ENCODE results near the gene GXYLT1. TPM values are rescaled to one million over a fixed set of nuclear protein-coding genes. Genes with fewer than 3 reads are reported as not detected.

The GXYLT1 gene
- total and polyA plus RNA-seq, 7 donors, result 0.92 to 14.3 (median 8.8) TPM

DNA sequence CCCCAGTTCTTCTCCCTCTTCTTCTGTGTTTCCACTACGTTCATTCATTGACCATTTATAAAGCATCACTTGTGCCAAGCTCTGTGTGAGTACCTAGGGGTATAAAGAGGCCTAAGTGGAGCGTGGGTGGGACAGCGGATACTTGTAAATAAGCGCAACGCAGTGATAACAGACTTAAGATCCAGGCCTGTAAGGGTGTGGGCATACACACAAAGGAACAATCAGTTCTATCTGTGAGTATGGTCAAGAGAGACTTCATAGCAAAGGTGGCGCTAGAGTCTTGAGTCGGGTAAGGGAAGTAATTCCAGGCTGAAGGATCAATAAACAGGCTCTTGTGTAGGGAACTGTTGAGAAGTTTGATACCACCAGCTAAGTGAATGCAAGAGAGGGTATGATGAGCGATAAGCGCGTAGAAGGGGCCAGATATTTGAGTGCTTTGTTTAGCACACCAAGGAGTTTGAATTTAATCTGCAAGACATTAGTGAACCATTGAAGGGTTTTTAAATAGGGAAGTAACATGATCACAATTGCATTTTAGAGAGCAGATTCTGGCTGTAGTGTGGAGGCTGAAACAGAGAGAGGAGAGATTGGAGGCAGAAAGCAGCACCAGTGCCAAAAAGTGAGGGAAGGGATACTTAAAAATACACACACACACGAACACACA, 1.0 kb upstream of the GXYLT1 start:
- intact Hi-C loops (cut with DNase I), result loop anchor here (2.0 kb wide), 1 partner anchor 93 kb away; the partner anchor contains the start of gene YAF2
- no peaks in the 10 kb centered on the region for H3K36me3 ChIP-seq
- TF ChIP-seq POLR2AphosphoS5 (IDR thresholded peaks at IDR 0.05) (no peak), EP300 (IDR thresholded peaks at IDR 0.05) (no peak), POLR2A (IDR thresholded peaks at IDR 0.05) (no peak)
- TF ChIP-seq, protein P1, sequence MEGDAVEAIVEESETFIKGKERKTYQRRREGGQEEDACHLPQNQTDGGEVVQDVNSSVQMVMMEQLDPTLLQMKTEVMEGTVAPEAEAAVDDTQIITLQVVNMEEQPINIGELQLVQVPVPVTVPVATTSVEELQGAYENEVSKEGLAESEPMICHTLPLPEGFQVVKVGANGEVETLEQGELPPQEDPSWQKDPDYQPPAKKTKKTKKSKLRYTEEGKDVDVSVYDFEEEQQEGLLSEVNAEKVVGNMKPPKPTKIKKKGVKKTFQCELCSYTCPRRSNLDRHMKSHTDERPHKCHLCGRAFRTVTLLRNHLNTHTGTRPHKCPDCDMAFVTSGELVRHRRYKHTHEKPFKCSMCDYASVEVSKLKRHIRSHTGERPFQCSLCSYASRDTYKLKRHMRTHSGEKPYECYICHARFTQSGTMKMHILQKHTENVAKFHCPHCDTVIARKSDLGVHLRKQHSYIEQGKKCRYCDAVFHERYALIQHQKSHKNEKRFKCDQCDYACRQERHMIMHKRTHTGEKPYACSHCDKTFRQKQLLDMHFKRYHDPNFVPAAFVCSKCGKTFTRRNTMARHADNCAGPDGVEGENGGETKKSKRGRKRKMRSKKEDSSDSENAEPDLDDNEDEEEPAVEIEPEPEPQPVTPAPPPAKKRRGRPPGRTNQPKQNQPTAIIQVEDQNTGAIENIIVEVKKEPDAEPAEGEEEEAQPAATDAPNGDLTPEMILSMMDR (IDR thresholded peaks at IDR 0.05), result no peak
- no peaks in the 10 kb centered on the region for H3K27me3 ChIP-seq
- H3K9me3 ChIP-seq, result no peaks in the 10 kb centered on the region
- H3K27ac ChIP-seq, result peak overlapping the region in 3 of 4 donors; percentile 87 to 90 (median 90)
- peak overlapping the region in 1 of 4 donors; percentile 68 for H3K4me3 ChIP-seq
- no peak for DNase-seq
- H3K4me1 ChIP-seq, result peaks cover 0 to 16% (median 10%) of the 10 kb centered on the region in 4 donors
- WGBS, 2 donors, result 52 to 85% methylated on average over 11 of the region's 11 CpGs

- Histone ChIP-seq H3K4me3 (peak overlapping the region; percentile 49 to 78 (median 72)), H3K4me1 (peaks cover 0 to 16% (median 10%) of the 10 kb centered on the region in 4 donors), H3K36me3 (no peaks in the 10 kb centered on the region), H3K27ac (peak overlapping the region; percentile 87 to 90 (median 90)), H3K9me3 (no peaks in the 10 kb centered on the region), H3K27me3 (no peaks in the 10 kb centered on the region)
- TF ChIP-seq EP300 (IDR thresholded peaks at IDR 0.05), result no peak
- no peak for TF ChIP-seq POLR2A (IDR thresholded peaks at IDR 0.05)
- TF ChIP-seq, protein P1 (IDR thresholded peaks at IDR 0.05), result no peak
- TF ChIP-seq POLR2AphosphoS5 (IDR thresholded peaks at IDR 0.05), result no peak
- WGBS, 2 donors, result 2 to 19% methylated on average over 8 of the region's 8 CpGs
- no peak for DNase-seq
- intact Hi-C loops (cut with DNase I), result loop anchor here (2.0 kb wide), 1 partner anchor 94 kb away; the partner anchor contains the start of gene YAF2
These were observed 499 bp upstream of the GXYLT1 start for GRCh38 chr12:42145197-42145549.

GRCh38 chr12:42144158-42144407, 591 bp downstream of the GXYLT1 start:
- Histone ChIP-seq H3K27me3 (no peaks in the 10 kb centered on the region), H3K27ac (peak overlapping the region; percentile 87 to 90 (median 90)), H3K9me3 (no peaks in the 10 kb centered on the region), H3K36me3 (no peaks in the 10 kb centered on the region), H3K4me1 (peaks cover 0 to 16% (median 10%) of the 10 kb centered on the region in 4 donors), H3K4me3 (peak overlapping the region; percentile 49 to 78 (median 72))
- DNase-seq, result no peak
- TF ChIP-seq EP300 (IDR thresholded peaks at IDR 0.05) (no peak), POLR2A (IDR thresholded peaks at IDR 0.05) (no peak), POLR2AphosphoS5 (IDR thresholded peaks at IDR 0.05) (no peak)
- TF ChIP-seq, protein P1 (IDR thresholded peaks at IDR 0.05), result no peak
- intact Hi-C loops (cut with DNase I), result loop anchor here (1.0 to 2.0 kb wide), 2 partner anchors 95 to 188 kb away; partner anchors contain the start of gene YAF2
- WGBS, 2 donors, result 1% methylated on average over 21 of the region's 21 CpGs

- peak overlapping the region; percentile 49 to 78 (median 72) for H3K4me3 ChIP-seq
- no peak for TF ChIP-seq POLR2A (IDR thresholded peaks at IDR 0.05)
- no peak for TF ChIP-seq EP300 (IDR thresholded peaks at IDR 0.05)
- no peak for TF ChIP-seq POLR2AphosphoS5 (IDR thresholded peaks at IDR 0.05)
- TF ChIP-seq, protein P1 (IDR thresholded peaks at IDR 0.05), result no peak
- 5 to 20% methylated on average over 12 of the region's 12 CpGs for WGBS, 2 donors
- H3K27ac ChIP-seq, result peak overlapping the region; percentile 87 to 90 (median 90)
- no peaks in the 10 kb centered on the region for H3K36me3 ChIP-seq
- intact Hi-C loops (cut with DNase I), result loop anchor here (1.0 to 2.0 kb wide), 2 partner anchors 95 to 189 kb away; partner anchors contain the start of gene YAF2
- no peaks in the 10 kb centered on the region for H3K27me3 ChIP-seq
- no peaks in the 10 kb centered on the region for H3K9me3 ChIP-seq
- DNase-seq, result no peak
- peaks cover 0 to 16% (median 10%) of the 10 kb centered on the region in 4 donors for H3K4me1 ChIP-seq
These were observed 1.1 kb downstream of the GXYLT1 start for GRCh38 chr12:42143452-42144157.

All from sigmoid colon (tissue), 7 donors.